Astrocyte (in vitro differentiated cells and primary cell): ENCODE results near the gene CPXM2.

Source experiments
- EZH2 ChIP-seq: IDR thresholded peaks from 2 replicates; pipeline ENCODE4 v1.6.1; 2012; ENCODE audit warnings: mild to moderate bottlenecking, low read length, inconsistent platforms; ENCODE audit not compliant: insufficient read depth
- TF ChIP-seq, protein P1 (sequence below): IDR thresholded peaks from 2 replicates; pipeline ENCODE4 v1.5.1; 2011; ENCODE audit warnings: low read depth, mild to moderate bottlenecking, inconsistent platforms, low read length, moderate library complexity; ENCODE audit not compliant: insufficient read depth

DNA sequence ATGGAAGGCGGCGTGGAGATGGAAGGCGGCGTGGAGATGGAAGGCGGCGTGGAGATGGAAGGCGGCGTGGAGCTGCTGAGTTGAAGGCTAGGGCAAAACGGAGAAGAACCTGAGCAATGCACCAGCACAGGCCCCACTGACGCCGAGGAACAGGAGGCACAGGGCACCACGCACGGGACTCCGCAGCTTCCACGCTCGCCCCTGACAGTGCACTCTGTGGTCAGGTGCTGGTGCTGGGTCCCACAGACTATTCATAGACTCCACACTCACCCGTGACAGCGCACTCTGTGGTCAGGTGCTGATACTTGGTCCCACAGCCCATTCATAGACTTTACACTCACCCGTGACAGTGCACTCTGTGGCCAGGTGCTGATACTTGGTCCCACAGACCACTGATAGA, 34.0 kb downstream of the CPXM2 start:
- TF ChIP-seq EZH2: no peak
- TF ChIP-seq, protein P1, sequence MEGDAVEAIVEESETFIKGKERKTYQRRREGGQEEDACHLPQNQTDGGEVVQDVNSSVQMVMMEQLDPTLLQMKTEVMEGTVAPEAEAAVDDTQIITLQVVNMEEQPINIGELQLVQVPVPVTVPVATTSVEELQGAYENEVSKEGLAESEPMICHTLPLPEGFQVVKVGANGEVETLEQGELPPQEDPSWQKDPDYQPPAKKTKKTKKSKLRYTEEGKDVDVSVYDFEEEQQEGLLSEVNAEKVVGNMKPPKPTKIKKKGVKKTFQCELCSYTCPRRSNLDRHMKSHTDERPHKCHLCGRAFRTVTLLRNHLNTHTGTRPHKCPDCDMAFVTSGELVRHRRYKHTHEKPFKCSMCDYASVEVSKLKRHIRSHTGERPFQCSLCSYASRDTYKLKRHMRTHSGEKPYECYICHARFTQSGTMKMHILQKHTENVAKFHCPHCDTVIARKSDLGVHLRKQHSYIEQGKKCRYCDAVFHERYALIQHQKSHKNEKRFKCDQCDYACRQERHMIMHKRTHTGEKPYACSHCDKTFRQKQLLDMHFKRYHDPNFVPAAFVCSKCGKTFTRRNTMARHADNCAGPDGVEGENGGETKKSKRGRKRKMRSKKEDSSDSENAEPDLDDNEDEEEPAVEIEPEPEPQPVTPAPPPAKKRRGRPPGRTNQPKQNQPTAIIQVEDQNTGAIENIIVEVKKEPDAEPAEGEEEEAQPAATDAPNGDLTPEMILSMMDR: no peak
